OCI-LY1 (cell line): ENCODE results near the gene TPCN2.

Experiments used
- H2AFZ ChIP-seq: fragments of 200-600 bp; sonication (generic), shearing (Covaris generic); 2 replicates; pipeline ENCODE4 v1.6.0; 2014; ENCODE audit warnings: antibody characterized with exemption, mild to moderate bottlenecking, low read length
- H3F3A ChIP-seq: fragments of 200-600 bp; sonication (generic), shearing (Covaris generic); 2 replicates; pipeline ENCODE4 v1.6.0; 2014; ENCODE audit warnings: mild to moderate bottlenecking, antibody characterized with exemption, low read length, moderate library complexity; ENCODE audit not compliant: insufficient read depth
- H3K27ac ChIP-seq: fragments of 200-600 bp; sonication (generic); 2 replicates; pipeline ENCODE4 v1.5.1; 2014; ENCODE audit warnings: low read length, mixed run types, mild to moderate bottlenecking, low read depth; ENCODE audit not compliant: poor library complexity, severe bottlenecking
- H3K27me3 ChIP-seq: fragments of 200-600 bp; sonication (generic); 2 replicates; pipeline ENCODE4 v1.6.0; 2014; ENCODE audit warnings: antibody characterized with exemption, mild to moderate bottlenecking, low read length, moderate library complexity; ENCODE audit not compliant: insufficient read depth
- H3K36me3 ChIP-seq: fragments of 200-600 bp; sonication (generic); 2 replicates; pipeline ENCODE4 v1.6.1; 2014; ENCODE audit warnings: mild to moderate bottlenecking, antibody characterized with exemption, low read length, moderate library complexity, mixed read lengths; ENCODE audit not compliant: insufficient read depth
- H3K4me1 ChIP-seq: fragments of 200-600 bp; sonication (generic); 2 replicates; pipeline ENCODE4 v1.5.1; 2014; ENCODE audit warnings: mild to moderate bottlenecking, low read length, moderate library complexity; ENCODE audit not compliant: insufficient read depth, severe bottlenecking
- H3K4me2 ChIP-seq: fragments of 200-600 bp; sonication (generic), shearing (Covaris generic); 2 replicates; pipeline ENCODE4 v1.6.1; 2014; ENCODE audit warnings: low read length
- H3K4me3 ChIP-seq: fragments of 200-600 bp; sonication (generic); 2 replicates; pipeline ENCODE4 v1.5.1; 2014; ENCODE audit warnings: low read length, low read depth, mild to moderate bottlenecking, mixed read lengths; ENCODE audit not compliant: poor library complexity, severe bottlenecking
- H3K79me2 ChIP-seq: fragments of 200-600 bp; shearing (Covaris generic); 2 replicates; pipeline ENCODE4 v1.6.1; 2016; ENCODE audit warnings: mixed run types, low read length, mixed read lengths; ENCODE audit not compliant: insufficient read depth
- H3K9ac ChIP-seq: fragments of 200-600 bp; sonication (generic), shearing (Covaris generic); 2 replicates; pipeline ENCODE4 v1.6.1; 2014; ENCODE audit warnings: mild to moderate bottlenecking, low read length, mixed read lengths
- H3K9me2 ChIP-seq: fragments of 200-600 bp; sonication (generic), shearing (Covaris generic); 2 replicates; pipeline ENCODE4 v1.6.1; 2014; ENCODE audit warnings: low read depth, mild to moderate bottlenecking, low read length, mixed read lengths
- H3K9me3 ChIP-seq: fragments of 200-600 bp; shearing (Covaris generic); 2 replicates; pipeline ENCODE4 v1.6.1; 2014; ENCODE audit warnings: low read length, mixed read lengths
- H4K20me1 ChIP-seq: fragments of 200-600 bp; sonication (generic), shearing (Covaris generic); 2 replicates; pipeline ENCODE4 v1.6.0; 2016; ENCODE audit warnings: mild to moderate bottlenecking, low read length; ENCODE audit not compliant: insufficient read depth
- CTCF ChIP-seq: fragments of 200-600 bp; sonication (generic), shearing (Covaris generic); IDR thresholded peaks from 2 replicates; pipeline ENCODE4 v1.5.1; 2017; ENCODE audit warnings: mild to moderate bottlenecking, antibody characterized with exemption, low read length, moderate library complexity, mixed read lengths
- EZH2 ChIP-seq: fragments of 200-600 bp; sonication (generic), shearing (Covaris generic); IDR thresholded peaks from 2 replicates; pipeline ENCODE4 v1.8.0; 2017; ENCODE audit warnings: borderline replicate concordance, mixed run types, mild to moderate bottlenecking, antibody characterized with exemption, low read length, moderate library complexity, mixed read lengths

TPCN2 gene

GRCh38 chr11:69003866-69004367 lies 44.8 kb upstream of the TPCN2 start:
- Histone ChIP-seq H3K9me3 (no peaks in the 10 kb centered on the region), H3K27me3 (no peaks in the 10 kb centered on the region; the same call in 1 of the 2 replicates), H3K9ac (no peak overlapping the region), H3K79me2 (no peaks in the 10 kb centered on the region), H3K4me3 (no peak overlapping the region), H3F3A (no peaks in the 10 kb centered on the region), H2AFZ (no peak overlapping the region), H3K36me3 (no peaks in the 10 kb centered on the region), H3K4me1 (no peaks in the 10 kb centered on the region), H3K9me2 (no peaks in the 10 kb centered on the region), H3K27ac (no peak overlapping the region), H3K4me2 (no peak overlapping the region), H4K20me1 (no peaks in the 10 kb centered on the region)
- TF ChIP-seq CTCF = no peak

GRCh38 chr11:69004411-69005182 lies 44.1 kb upstream of the TPCN2 start:
- Histone ChIP-seq H2AFZ (no peak overlapping the region), H3K9me2 (no peaks in the 10 kb centered on the region), H3K79me2 (no peaks in the 10 kb centered on the region), H3K9ac (no peak overlapping the region), H3K27ac (no peak overlapping the region), H3K4me2 (no peak overlapping the region), H3K27me3 (no peaks in the 10 kb centered on the region; the same call in 1 of the 2 replicates), H4K20me1 (no peaks in the 10 kb centered on the region), H3K36me3 (no peaks in the 10 kb centered on the region), H3F3A (no peaks in the 10 kb centered on the region), H3K4me3 (no peak overlapping the region), H3K9me3 (no peaks in the 10 kb centered on the region), H3K4me1 (no peaks in the 10 kb centered on the region)
- TF ChIP-seq EZH2 = no peak
- no peak for TF ChIP-seq CTCF

- Histone ChIP-seq H3F3A (no peaks in the 10 kb centered on the region), H3K27me3 (no peaks in the 10 kb centered on the region; the same call in 1 of the 2 replicates), H3K4me2 (no peak overlapping the region), H3K4me1 (no peaks in the 10 kb centered on the region), H3K9ac (no peak overlapping the region), H3K36me3 (no peaks in the 10 kb centered on the region), H3K79me2 (no peaks in the 10 kb centered on the region), H3K27ac (no peak overlapping the region), H2AFZ (no peak overlapping the region), H3K9me2 (no peaks in the 10 kb centered on the region), H3K4me3 (no peak overlapping the region), H4K20me1 (no peaks in the 10 kb centered on the region), H3K9me3 (no peaks in the 10 kb centered on the region)
- TF ChIP-seq CTCF (no peak), EZH2 (no peak)
These were observed 43.5 kb upstream of the TPCN2 start for GRCh38 chr11:69005183-69005630.
